ENCODE measurements around the gene NDC80.
"Not testable (repeated sequence)": the region's sequence is repeated elsewhere in the genome, so short reads cannot be mapped to it uniquely, and the experiment has no call there.

NDC80 gene

DNA sequence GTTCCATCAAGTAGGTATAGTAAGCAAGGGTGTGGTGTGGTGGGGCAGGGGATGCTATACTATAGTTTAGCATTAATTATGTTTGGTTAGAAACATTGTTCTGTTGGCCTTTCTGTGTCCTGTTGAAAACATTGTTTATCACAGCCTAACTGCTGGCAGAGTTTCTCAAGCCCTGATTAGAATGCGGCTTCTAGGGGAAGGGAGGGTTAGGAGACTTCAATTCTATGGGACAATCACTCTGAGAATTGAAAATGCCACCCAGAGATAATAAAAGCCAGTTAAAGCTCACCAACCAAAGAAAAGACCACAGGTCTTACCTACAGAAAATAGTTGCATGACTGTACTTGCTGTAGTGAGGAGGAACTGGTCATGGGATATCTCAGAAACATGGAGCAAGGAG lies 64.2 kb downstream of the NDC80 start:
- DNase-seq = no peak

DNA sequence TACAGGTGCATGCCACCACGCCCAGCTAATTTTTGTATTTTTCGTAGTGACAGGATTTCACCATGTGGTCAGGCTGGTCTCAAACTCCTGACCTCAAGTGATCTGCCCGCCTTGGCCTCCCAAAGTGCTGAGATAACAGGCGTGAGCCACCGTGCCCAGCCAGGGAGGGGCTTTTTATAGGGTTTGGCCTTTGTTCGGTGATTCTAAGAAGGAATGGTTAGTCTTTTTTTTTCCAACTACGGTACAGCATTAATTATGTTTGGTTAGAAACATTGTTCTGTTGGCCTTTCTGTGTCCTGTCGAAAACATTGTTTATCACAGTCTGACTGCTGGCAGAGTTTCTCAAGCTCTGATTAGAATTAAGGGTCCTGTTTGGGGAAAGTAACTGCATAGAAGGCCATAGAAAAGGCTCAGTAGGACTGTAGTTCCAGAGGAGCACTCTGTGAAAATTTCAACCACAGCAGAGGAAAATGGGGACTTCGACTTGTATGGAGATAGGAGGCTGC lies 64.8 kb downstream of the NDC80 start:
- DNase-seq = no peak

DNA sequence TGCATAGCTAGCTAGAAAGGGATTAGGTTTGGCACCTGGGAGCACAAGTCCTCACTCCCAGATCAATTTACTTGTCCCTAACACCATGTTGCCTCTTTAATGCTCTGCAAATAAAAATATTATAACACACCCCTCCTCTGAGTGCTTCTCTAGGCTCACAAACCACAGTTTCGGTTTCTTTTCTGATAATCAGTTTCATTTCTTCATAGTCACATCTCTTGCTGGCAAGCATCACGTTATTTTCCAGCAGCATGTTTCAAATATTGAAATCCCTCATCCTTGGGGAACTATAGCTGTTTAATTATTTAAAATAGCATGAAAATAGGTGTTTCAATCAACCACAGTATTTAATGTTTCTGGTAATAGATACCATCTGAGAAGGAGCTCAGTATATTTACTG lies 70.3 kb downstream of the NDC80 start:
- no peak for DNase-seq

GRCh38 chr18:2642771-2643170 lies 71.4 kb downstream of the NDC80 start:
- no peak for DNase-seq

DNA sequence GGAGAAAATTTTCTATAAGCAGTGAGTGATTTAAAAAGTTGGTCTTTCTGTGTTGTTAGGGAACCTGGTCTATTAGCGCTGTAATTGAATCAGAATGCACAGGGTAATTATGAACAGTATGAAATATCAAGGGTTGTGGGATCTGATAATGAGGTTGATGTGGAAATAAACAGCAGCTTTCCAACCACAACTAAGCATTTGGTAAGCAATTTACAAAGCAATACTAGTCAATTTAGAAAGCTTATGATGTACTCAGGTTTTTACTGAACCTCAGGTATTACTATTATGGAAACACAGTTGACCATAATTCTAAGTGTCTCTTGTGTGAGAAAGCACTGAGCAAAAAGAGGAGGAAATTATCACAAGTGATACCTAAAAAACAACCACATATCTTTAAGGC lies 73.2 kb downstream of the NDC80 start:
- DNase-seq = no peak

- DNase-seq = no peak
Observed at GRCh38 chr18:2651981-2652380, 80.6 kb downstream of the NDC80 start.

- no peak for DNase-seq
Observed at GRCh38 chr18:2653467-2653866, 82.1 kb downstream of the NDC80 start.

- DNase-seq = no peak
Observed at GRCh38 chr18:2654169-2654927, 83.0 kb downstream of the NDC80 start.

DNA sequence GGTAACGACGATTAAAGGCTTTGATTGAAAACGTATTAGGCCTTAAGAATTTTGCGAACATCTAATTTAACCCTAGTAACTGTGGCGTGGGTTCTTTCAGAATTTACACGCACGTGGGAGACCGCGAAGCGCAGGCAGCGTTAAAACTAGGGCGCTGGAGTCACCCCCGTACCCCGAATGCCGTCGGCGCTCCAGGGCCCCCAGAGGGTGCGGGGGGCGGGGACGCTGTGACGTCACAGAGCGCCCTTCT lies 83.5 kb downstream of the NDC80 start:
- peak in 1 of 2 donors; percentile 60 for DNase-seq

GRCh38 chr18:2655178-2655953 lies 84.0 kb downstream of the NDC80 start, which contains the start of gene SMCHD1:
Gene SMCHD1 (plus strand): TSS chr18:2655726. CDS start chr18:2656076, 350 bp downstream.
- peak; percentile 87 to 93 for DNase-seq

DNA sequence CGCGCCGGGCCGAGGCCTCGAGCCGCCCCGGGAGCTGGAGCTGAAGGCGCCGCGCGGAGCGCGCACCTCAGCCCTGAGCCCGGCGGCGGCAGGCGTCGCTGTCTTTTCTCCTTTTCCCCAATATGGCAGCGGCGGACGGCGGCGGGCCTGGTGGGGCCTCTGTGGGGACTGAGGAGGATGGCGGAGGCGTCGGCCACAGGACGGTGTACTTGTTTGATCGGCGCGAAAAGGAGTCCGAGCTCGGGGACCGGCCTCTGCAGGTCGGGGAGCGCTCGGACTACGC lies 84.5 kb downstream of the NDC80 start:
- DNase-seq = peak in 1 of 2 donors; percentile 48

- DNase-seq = peak; percentile 21 to 33
Observed at GRCh38 chr18:2656237-2656980, 85.1 kb downstream of the NDC80 start.

DNA sequence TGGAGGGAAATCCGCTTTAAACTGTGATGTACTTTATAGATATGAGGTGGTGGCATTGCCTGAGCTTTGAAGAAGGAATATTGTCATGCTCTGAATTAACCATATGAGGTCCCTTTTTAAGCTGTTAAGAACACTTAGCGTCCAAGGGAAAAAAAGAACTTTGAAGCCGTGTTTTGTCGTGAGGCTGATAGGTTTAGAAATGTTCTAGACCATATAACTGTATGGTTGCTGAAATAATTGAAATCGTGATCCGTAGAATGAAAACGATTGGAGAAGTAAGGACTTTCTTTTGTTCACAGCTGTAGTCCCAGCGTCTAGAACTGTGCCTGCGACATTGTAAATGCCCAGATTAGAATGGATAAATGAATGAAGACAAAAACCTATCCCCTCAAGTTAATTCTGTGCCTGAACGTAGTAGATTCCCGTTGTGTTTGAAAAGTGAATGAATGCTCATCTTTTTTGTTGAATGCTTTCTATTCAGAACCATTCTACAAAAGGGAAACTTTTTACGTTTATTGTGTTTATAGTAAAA lies 85.7 kb downstream of the NDC80 start:
- DNase-seq = no peak

DNA sequence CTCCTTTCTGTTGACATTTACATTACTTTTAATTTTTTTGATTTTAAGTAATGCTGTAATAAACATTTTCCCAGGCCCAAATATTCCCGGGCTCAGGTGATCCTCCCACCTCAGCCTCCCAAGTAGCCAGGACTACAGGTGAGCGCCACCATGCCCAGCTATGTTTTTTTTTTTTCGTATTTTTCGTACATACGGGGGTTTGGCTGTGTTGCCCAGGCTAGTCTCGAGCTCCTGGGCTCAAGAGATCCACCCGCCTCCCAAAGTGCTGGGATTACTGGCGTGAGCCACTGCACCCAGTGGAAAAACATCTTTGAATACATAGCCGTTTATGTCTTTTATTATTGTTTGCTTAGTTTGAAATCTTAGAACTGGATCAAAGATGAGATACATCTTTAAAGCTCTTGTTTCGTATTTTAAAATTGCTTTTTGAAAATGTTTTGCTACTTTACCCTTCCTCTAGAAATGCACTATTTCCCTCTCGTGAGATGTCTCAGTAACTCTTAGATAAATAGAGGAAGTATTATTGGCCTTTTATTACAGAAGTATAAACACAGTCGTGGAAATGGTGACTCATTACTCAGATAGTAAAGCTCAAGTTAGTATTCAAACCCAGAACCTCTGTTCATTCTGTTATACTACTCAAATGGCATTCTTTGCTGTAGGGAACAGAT lies 86.6 kb downstream of the NDC80 start:
- DNase-seq = no peak

DNA sequence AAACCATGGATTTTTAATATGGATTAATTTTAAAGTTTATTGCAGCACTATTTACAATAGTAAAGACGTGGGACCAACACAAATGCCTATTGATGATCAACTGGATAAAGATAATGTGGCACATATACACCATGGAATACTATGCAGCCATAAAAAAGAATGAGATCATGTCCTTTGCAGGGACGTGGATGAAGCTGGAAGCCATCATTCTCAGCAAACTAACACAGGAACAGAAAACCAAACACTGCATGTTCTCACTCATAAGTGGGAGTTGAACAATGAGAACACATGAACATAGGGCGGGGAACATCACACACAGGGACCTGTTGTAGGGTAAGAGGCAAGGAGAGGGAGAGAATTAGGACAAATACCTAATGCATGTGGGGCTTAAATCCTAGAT lies 89.5 kb downstream of the NDC80 start:
- DNase-seq = not testable (repeated sequence)

- not testable (repeated sequence) for DNase-seq
Observed at GRCh38 chr18:2662288-2662687, 90.9 kb downstream of the NDC80 start.

GRCh38 chr18:2662990-2663389 lies 91.6 kb downstream of the NDC80 start:
- no peak for DNase-seq
